GM23338 (cell line): Measurements from ENCODE around the gene GDPD4. TPM values are rescaled to one million over a fixed set of nuclear protein-coding genes. Genes with fewer than 3 reads are reported as not detected.

Experiments
- ATAC-seq: fragments of 200-7000 bp; cut with Tn5 transposase; 3 replicates; pipeline ENCODE4 v1.9.1; 2020
- DNase-seq: peaks from one replicate; pipeline ENCODE4 v3.0.0-alpha.2; 2015; ENCODE audit warnings: low spot score
- H2AFZ ChIP-seq: fragments of 200-600 bp; sonication (generic); 2 replicates; pipeline ENCODE4 v1.8.0; 2016; ENCODE audit warnings: antibody characterized with exemption, mild to moderate bottlenecking, moderate library complexity
- H3F3A ChIP-seq: fragments of 200-600 bp; sonication (generic); replicated peaks from 2 replicates; pipeline ENCODE4 v1.8.0; 2017; ENCODE audit warnings: antibody characterized with exemption, mixed run types, low read depth
- H3K27ac ChIP-seq: fragments of 200-600 bp; sonication (generic); 2 replicates; pipeline ENCODE4 v1.6.1; 2016; ENCODE audit warnings: low read depth
- H3K27me3 ChIP-seq: fragments of 200-600 bp; sonication (generic); 2 replicates; pipeline ENCODE4 v1.8.0; 2016; ENCODE audit warnings: mild to moderate bottlenecking, mixed run types, moderate library complexity; ENCODE audit not compliant: insufficient read depth
- H3K36me3 ChIP-seq: fragments of 200-600 bp; sonication (generic); 2 replicates; pipeline ENCODE4 v1.8.0; 2016; ENCODE audit warnings: mild to moderate bottlenecking; ENCODE audit not compliant: insufficient read depth
- H3K4me1 ChIP-seq: fragments of 200-600 bp; sonication (generic); 2 replicates; pipeline ENCODE4 v1.8.0; 2016; ENCODE audit warnings: mild to moderate bottlenecking, moderate library complexity; ENCODE audit not compliant: insufficient read depth
- H3K4me2 ChIP-seq: fragments of 200-600 bp; sonication (generic); 2 replicates; pipeline ENCODE4 v1.7.1; 2017; ENCODE audit warnings: mixed run types
- H3K4me3 ChIP-seq: fragments of 200-600 bp; sonication (generic); 2 replicates; pipeline ENCODE4 v1.6.1; 2016; ENCODE audit warnings: mixed run types
- H3K79me2 ChIP-seq: fragments of 200-600 bp; sonication (generic); replicated peaks from 2 replicates; pipeline ENCODE4 v1.8.0; 2017; ENCODE audit warnings: mild to moderate bottlenecking; ENCODE audit not compliant: insufficient read depth
- H3K9me2 ChIP-seq: fragments of 200-600 bp; sonication (generic); 2 replicates; pipeline ENCODE4 v1.8.0; 2017; ENCODE audit not compliant: insufficient read depth
- H4K20me1 ChIP-seq: fragments of 200-600 bp; sonication (generic); replicated peaks from 2 replicates; pipeline ENCODE4 v1.8.0; 2017; ENCODE audit warnings: mild to moderate bottlenecking; ENCODE audit not compliant: insufficient read depth
- H3K27ac Mint-ChIP-seq: 2 replicates; pipeline ENCODE4 v1.8.0; 2020; ENCODE audit warnings: inconsistent platforms, mild to moderate bottlenecking, moderate library complexity, mixed read lengths
- H3K27me3 Mint-ChIP-seq: 3 replicates; pipeline ENCODE4 v1.8.0; 2022; ENCODE audit warnings: low read depth, mild to moderate bottlenecking, moderate library complexity, mixed read lengths, inconsistent platforms; ENCODE audit not compliant: insufficient read depth, poor library complexity
- H3K36me3 Mint-ChIP-seq: 3 replicates; pipeline ENCODE4 v1.8.0; 2021; ENCODE audit warnings: low read depth, mild to moderate bottlenecking, inconsistent platforms, moderate library complexity, mixed read lengths
- H3K4me1 Mint-ChIP-seq: 3 replicates; pipeline ENCODE4 v1.8.0; 2020; ENCODE audit warnings: mild to moderate bottlenecking, inconsistent platforms, mixed read lengths
- H3K4me3 Mint-ChIP-seq: 3 replicates; pipeline ENCODE4 v1.8.0; 2021; ENCODE audit warnings: moderate library complexity, mild to moderate bottlenecking, inconsistent platforms, mixed read lengths
- H3K9me3 Mint-ChIP-seq: 3 replicates; pipeline ENCODE4 v1.8.0; 2020; ENCODE audit warnings: moderate library complexity, mild to moderate bottlenecking, inconsistent platforms, mixed read lengths
- CREB1 ChIP-seq: fragments of 250-450 bp; sonication (Bioruptor Pico); IDR thresholded peaks from 2 replicates; pipeline ENCODE4 v1.5.0; 2020; ENCODE audit warnings: low read depth, mild to moderate bottlenecking, moderate library complexity
- EZH2 ChIP-seq: fragments of 200-600 bp; sonication (generic); IDR thresholded peaks from one replicate; pipeline ENCODE4 v1.8.0; 2017; ENCODE audit warnings: antibody characterized with exemption, mild to moderate bottlenecking, low read depth; ENCODE audit not compliant: unreplicated experiment
- EZH2phosphoT487 ChIP-seq: fragments of 200-600 bp; sonication (generic); IDR thresholded peaks from one replicate; pipeline ENCODE4 v1.8.1; 2018; ENCODE audit warnings: antibody characterized with exemption; ENCODE audit not compliant: unreplicated experiment
- NANOG ChIP-seq: IDR thresholded peaks from 2 replicates; pipeline ENCODE4 v1.6.1; 2016; ENCODE audit warnings: antibody characterized with exemption, borderline replicate concordance
- ZNF114 ChIP-seq: fragments of 250-450 bp; sonication (Bioruptor Pico); IDR thresholded peaks from 2 replicates; pipeline ENCODE4 v1.5.0; 2020; ENCODE audit warnings: mild to moderate bottlenecking, moderate library complexity
- ZNF331 ChIP-seq: fragments of 250-450 bp; sonication (Bioruptor Pico); IDR thresholded peaks from 2 replicates; pipeline ENCODE4 v1.5.0; 2020; ENCODE audit warnings: low read depth, mild to moderate bottlenecking, moderate library complexity
- polyA plus RNA-seq: library from polyadenylated mRNA; unstranded; fragments of >200 nt; fragmentation: Nextera tagmentation; extraction: Ambion mirVana; gene quantifications from 2 replicates; pipeline ENCODE4 v1.2.1, GENCODE V29; 2016
- total RNA-seq: library from RNA; depleted of rRNA; stranded (reverse); fragments of >200 nt; shearing (Covaris generic); gene quantifications from 2 replicates; pipeline ENCODE4 v1.2.3, GENCODE V29; 2014
- TF ChIP-seq, protein P1 (sequence below): IDR thresholded peaks from one replicate; pipeline ENCODE4 v1.6.1; 2018; ENCODE audit warnings: antibody characterized with exemption; ENCODE audit not compliant: unreplicated experiment
- TF ChIP-seq, protein P2 (sequence below): IDR thresholded peaks from 2 replicates; pipeline ENCODE4 v1.6.1; 2016; ENCODE audit warnings: antibody characterized with exemption
- TF ChIP-seq, protein P3 (sequence below), 2 experiments: fragments of 200-600 bp in 1 of 2; sonication (generic) in 1 of 2; conservative IDR thresholded peaks; 2 replicates each; pipeline versions ENCODE4 v1.5.1 to v1.6.1; 2016 to 2017; ENCODE audit warnings: antibody characterized with exemption in 2 of 2, low read depth in 2 of 2, mild to moderate bottlenecking in 2 of 2, moderate library complexity in 1 of 2
- TF ChIP-seq, protein P4 (sequence below): fragments of 250-450 bp; sonication (Bioruptor Pico); IDR thresholded peaks from 2 replicates; pipeline ENCODE4 v1.5.0; 2020; ENCODE audit warnings: mild to moderate bottlenecking, moderate library complexity

Gene GDPD4
- total and polyA plus RNA-seq, 2 experiments from 2014 or later: not detected

DNA sequence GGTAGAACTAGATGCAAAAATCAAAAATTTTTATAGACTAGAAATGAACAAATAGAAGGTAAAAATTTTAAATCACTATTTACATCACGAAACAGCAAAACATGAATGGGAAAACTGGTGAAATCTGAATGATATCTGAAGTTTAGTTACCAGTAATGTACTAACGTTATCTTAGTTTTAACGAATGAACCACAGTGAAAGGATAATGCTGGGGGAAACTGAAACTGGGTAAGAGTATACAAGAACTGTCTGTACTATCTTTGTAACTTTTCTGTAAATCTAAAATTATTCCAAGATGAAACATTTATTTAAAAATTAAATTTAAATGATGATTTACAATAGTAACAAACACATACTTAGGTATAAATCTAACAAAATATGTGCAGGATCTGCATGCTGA, 7.4 kb downstream of the GDPD4 start:
- Mint-ChIP-seq H3K36me3 (peaks cover 3% of the 10 kb centered on the region; the same call in 1 of the 3 replicates), H3K4me1 (no peaks in the 10 kb centered on the region), H3K9me3 (peaks cover 4% of the 10 kb centered on the region; the same call in 1 of the 3 replicates), H3K27me3 (no peaks in the 10 kb centered on the region), H3K4me3 (no peak overlapping the region), H3K27ac (no peak overlapping the region)
- H3K36me3 ChIP-seq: no peaks in the 10 kb centered on the region
- H4K20me1 ChIP-seq: no peaks in the 10 kb centered on the region
- H3K79me2 ChIP-seq: no peaks in the 10 kb centered on the region
- no peak overlapping the region for H3K4me3 ChIP-seq
- H3F3A ChIP-seq: no peaks in the 10 kb centered on the region
- no peak overlapping the region for H2AFZ ChIP-seq
- H3K4me2 ChIP-seq: no peak overlapping the region
- H3K27ac ChIP-seq: no peak overlapping the region
- TF ChIP-seq CREB1 (CRISPR knock-in tag) (no peak), NANOG (no peak), ZNF114 (CRISPR knock-in tag) (no peak), ZNF331 (CRISPR knock-in tag) (no peak), EZH2 (no peak), EZH2phosphoT487 (no peak)
- TF ChIP-seq, protein P1, sequence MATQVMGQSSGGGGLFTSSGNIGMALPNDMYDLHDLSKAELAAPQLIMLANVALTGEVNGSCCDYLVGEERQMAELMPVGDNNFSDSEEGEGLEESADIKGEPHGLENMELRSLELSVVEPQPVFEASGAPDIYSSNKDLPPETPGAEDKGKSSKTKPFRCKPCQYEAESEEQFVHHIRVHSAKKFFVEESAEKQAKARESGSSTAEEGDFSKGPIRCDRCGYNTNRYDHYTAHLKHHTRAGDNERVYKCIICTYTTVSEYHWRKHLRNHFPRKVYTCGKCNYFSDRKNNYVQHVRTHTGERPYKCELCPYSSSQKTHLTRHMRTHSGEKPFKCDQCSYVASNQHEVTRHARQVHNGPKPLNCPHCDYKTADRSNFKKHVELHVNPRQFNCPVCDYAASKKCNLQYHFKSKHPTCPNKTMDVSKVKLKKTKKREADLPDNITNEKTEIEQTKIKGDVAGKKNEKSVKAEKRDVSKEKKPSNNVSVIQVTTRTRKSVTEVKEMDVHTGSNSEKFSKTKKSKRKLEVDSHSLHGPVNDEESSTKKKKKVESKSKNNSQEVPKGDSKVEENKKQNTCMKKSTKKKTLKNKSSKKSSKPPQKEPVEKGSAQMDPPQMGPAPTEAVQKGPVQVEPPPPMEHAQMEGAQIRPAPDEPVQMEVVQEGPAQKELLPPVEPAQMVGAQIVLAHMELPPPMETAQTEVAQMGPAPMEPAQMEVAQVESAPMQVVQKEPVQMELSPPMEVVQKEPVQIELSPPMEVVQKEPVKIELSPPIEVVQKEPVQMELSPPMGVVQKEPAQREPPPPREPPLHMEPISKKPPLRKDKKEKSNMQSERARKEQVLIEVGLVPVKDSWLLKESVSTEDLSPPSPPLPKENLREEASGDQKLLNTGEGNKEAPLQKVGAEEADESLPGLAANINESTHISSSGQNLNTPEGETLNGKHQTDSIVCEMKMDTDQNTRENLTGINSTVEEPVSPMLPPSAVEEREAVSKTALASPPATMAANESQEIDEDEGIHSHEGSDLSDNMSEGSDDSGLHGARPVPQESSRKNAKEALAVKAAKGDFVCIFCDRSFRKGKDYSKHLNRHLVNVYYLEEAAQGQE: no peak
- TF ChIP-seq, protein P2, sequence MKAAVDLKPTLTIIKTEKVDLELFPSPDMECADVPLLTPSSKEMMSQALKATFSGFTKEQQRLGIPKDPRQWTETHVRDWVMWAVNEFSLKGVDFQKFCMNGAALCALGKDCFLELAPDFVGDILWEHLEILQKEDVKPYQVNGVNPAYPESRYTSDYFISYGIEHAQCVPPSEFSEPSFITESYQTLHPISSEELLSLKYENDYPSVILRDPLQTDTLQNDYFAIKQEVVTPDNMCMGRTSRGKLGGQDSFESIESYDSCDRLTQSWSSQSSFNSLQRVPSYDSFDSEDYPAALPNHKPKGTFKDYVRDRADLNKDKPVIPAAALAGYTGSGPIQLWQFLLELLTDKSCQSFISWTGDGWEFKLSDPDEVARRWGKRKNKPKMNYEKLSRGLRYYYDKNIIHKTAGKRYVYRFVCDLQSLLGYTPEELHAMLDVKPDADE: no peak
- TF ChIP-seq, protein P3, sequence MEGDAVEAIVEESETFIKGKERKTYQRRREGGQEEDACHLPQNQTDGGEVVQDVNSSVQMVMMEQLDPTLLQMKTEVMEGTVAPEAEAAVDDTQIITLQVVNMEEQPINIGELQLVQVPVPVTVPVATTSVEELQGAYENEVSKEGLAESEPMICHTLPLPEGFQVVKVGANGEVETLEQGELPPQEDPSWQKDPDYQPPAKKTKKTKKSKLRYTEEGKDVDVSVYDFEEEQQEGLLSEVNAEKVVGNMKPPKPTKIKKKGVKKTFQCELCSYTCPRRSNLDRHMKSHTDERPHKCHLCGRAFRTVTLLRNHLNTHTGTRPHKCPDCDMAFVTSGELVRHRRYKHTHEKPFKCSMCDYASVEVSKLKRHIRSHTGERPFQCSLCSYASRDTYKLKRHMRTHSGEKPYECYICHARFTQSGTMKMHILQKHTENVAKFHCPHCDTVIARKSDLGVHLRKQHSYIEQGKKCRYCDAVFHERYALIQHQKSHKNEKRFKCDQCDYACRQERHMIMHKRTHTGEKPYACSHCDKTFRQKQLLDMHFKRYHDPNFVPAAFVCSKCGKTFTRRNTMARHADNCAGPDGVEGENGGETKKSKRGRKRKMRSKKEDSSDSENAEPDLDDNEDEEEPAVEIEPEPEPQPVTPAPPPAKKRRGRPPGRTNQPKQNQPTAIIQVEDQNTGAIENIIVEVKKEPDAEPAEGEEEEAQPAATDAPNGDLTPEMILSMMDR (conservative IDR thresholded peaks at IDR 0.05; ENCODE audit: low read depth in 2 of 2): no peak
- TF ChIP-seq, protein P4, sequence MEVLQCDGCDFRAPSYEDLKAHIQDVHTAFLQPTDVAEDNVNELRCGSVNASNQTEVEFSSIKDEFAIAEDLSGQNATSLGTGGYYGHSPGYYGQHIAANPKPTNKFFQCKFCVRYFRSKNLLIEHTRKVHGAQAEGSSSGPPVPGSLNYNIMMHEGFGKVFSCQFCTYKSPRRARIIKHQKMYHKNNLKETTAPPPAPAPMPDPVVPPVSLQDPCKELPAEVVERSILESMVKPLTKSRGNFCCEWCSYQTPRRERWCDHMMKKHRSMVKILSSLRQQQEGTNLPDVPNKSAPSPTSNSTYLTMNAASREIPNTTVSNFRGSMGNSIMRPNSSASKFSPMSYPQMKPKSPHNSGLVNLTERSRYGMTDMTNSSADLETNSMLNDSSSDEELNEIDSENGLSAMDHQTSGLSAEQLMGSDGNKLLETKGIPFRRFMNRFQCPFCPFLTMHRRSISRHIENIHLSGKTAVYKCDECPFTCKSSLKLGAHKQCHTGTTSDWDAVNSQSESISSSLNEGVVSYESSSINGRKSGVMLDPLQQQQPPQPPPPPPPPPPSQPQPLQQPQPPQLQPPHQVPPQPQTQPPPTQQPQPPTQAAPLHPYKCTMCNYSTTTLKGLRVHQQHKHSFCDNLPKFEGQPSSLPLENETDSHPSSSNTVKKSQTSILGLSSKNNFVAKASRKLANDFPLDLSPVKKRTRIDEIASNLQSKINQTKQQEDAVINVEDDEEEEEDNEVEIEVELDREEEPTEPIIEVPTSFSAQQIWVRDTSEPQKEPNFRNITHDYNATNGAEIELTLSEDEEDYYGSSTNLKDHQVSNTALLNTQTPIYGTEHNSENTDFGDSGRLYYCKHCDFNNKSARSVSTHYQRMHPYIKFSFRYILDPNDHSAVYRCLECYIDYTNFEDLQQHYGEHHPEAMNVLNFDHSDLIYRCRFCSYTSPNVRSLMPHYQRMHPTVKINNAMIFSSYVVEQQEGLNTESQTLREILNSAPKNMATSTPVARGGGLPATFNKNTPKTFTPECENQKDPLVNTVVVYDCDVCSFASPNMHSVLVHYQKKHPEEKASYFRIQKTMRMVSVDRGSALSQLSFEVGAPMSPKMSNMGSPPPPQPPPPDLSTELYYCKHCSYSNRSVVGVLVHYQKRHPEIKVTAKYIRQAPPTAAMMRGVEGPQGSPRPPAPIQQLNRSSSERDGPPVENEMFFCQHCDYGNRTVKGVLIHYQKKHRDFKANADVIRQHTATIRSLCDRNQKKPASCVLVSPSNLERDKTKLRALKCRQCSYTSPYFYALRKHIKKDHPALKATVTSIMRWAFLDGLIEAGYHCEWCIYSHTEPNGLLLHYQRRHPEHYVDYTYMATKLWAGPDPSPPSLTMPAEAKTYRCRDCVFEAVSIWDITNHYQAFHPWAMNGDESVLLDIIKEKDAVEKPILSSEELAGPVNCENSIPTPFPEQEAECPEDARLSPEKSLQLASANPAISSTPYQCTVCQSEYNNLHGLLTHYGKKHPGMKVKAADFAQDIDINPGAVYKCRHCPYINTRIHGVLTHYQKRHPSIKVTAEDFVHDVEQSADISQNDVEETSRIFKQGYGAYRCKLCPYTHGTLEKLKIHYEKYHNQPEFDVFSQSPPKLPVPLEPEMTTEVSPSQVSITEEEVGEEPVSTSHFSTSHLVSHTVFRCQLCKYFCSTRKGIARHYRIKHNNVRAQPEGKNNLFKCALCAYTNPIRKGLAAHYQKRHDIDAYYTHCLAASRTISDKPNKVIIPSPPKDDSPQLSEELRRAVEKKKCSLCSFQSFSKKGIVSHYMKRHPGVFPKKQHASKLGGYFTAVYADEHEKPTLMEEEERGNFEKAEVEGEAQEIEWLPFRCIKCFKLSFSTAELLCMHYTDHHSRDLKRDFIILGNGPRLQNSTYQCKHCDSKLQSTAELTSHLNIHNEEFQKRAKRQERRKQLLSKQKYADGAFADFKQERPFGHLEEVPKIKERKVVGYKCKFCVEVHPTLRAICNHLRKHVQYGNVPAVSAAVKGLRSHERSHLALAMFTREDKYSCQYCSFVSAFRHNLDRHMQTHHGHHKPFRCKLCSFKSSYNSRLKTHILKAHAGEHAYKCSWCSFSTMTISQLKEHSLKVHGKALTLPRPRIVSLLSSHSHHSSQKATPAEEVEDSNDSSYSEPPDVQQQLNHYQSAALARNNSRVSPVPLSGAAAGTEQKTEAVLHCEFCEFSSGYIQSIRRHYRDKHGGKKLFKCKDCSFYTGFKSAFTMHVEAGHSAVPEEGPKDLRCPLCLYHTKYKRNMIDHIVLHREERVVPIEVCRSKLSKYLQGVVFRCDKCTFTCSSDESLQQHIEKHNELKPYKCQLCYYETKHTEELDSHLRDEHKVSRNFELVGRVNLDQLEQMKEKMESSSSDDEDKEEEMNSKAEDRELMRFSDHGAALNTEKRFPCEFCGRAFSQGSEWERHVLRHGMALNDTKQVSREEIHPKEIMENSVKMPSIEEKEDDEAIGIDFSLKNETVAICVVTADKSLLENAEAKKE (CRISPR knock-in tag): no peak
- no peaks in the 10 kb centered on the region for H3K4me1 ChIP-seq
- no peaks in the 10 kb centered on the region for H3K9me2 ChIP-seq
- no peaks in the 10 kb centered on the region for H3K27me3 ChIP-seq
- DNase-seq: no peak
- ATAC-seq: no peak
